Activated CD8-positive, alpha-beta memory T cell treated with anti-CD3 and anti-CD28 coated beads for 48 hours (primary cell): ENCODE data around the gene KIRREL3.
"Not testable (repeated sequence)": the region's sequence is repeated elsewhere in the genome, so short reads cannot be mapped to it uniquely, and the experiment has no call there.

Experiments
- DNase-seq, 3 experiments: peaks; one replicate each; pipeline ENCODE4 v3.0.0-alpha.2; 2020; ENCODE audit warnings: low read depth in 2 of 3, low spot score in 2 of 3

Gene KIRREL3

GRCh38 chr11:126959700-126960099, 40.9 kb downstream of the KIRREL3 start:
- no peak for DNase-seq

DNA sequence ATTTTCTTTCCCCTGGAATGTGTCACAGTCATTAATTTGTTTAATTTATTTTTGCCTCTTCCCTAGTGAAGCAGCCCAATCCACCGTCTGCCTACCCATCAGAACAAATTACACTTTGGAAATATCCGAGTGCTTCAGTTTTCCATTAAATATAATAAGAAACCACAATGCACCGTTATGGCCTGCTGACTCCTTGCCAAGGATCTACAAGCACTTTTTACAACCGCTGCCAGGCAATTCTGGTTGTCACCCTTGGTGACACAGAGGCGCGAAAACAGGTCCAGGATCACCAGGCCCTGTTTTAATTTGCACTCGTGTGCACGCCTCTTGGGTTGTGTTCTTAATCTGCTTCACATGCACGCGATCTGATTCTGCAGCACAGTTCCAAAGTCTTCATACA, 43.9 kb downstream of the KIRREL3 start:
- DNase-seq, result no peak

- not testable (repeated sequence) for DNase-seq
Observed at GRCh38 chr11:126952533-126952932, 48.0 kb downstream of the KIRREL3 start.

- no peak for DNase-seq
Observed at GRCh38 chr11:126951465-126951864, 49.1 kb downstream of the KIRREL3 start.

DNA sequence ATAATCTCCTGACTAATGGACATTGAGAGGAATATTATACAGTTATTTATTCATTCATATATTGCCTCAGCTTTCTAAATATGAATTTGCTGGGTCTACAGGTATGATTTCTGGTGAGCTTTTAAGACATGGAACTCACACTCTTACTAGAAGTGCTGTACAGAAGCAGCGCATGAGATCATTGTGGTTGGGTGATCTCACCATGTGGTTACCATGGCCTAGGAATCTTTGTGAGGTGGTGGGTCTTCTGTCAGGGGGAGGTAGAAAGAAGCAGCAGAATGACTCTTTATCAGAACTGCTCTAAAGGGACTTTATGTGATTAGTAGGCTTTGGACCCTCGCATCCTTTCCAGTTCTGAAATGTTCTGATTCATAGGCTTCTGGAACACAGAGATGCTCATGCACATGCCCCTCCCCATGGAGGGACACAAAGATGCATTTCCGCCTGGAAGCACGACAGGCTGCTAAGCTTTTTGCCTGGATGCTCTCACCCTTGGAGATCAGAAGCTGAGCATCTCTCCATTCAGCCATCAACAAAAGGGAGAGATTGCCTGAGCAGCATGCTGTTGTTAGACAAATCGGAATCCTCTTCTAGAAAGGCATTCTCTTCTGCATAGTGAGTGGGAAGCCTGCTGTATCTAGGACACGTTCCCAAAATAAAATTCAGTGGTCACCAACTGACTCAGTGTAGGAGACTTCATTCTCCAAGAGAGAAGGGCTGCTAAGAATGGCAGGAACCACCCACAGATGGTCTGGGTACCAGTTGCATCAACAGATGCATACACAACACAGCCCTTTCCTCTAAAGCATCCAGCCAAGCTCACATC, 51.3 kb downstream of the KIRREL3 start:
- no peak for DNase-seq

- DNase-seq, result no peak
Observed at GRCh38 chr11:126948563-126948962, 52.0 kb downstream of the KIRREL3 start.

DNA sequence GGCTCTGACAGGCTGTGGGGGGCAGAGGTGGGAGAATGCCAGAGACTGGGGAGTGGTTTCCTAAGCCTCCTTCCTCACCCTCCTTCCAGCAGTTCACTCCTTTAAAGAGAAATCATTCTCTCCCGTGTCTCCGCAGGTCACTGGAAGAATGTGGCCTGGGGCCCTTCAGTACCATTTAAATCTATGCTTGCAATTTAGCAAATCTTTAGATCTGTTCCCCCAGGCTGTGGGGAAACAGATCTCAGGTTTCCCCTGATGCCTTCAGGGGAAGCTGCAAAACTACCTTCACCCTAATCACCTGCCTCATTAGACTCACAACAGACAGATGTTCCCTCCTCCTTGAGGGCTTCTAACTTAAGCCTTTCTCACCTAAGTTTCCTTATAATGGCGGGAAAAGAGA, 55.3 kb downstream of the KIRREL3 start:
- no peak for DNase-seq

GRCh38 chr11:126943316-126943715, 57.3 kb downstream of the KIRREL3 start:
- no peak for DNase-seq

GRCh38 chr11:126942146-126942545, 58.4 kb downstream of the KIRREL3 start:
- no peak for DNase-seq

- no peak for DNase-seq
Observed at GRCh38 chr11:126939552-126939951, 61.0 kb downstream of the KIRREL3 start.

DNA sequence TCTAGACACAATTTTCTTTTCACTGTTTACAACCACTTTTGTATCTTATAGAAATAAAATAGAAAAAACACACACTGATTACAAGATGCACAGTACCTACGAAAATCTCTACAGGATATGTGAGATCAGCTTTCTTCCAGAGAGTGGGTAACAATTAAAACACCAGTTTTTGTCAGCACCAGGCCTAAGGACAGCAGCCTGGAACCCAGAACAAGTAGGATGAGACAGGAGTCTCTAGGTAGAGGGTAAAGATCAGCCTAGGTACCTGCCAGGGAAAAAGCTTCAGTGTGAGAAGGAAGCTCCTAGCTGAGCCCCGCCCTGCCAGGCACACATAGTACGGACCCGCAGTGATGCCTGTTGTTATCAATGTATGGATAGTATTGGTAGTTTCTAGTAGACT, 61.9 kb downstream of the KIRREL3 start:
- DNase-seq, result no peak

- DNase-seq, result no peak
Observed at GRCh38 chr11:126930091-126930841, 70.3 kb downstream of the KIRREL3 start.

- DNase-seq, result no peak
Observed at GRCh38 chr11:126929179-126930061, 71.2 kb downstream of the KIRREL3 start.

DNA sequence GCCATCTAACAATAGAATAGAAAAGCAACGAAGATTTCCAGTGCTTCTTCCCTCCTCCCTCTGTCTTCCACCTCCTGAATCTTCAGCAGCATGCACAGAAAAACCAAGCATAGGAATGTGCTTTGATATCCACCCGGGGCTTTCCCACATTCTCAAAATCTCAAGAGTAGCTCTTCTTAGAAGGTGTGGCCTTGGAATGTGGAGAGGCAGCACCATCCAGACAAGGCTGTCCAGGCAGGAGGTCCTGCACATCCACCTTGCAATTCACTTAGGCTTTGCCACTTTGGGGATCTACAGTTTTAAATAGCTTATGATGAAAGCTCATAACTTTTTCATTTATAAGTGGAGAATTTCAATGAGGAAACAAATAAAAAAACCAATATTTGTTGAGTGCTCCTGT, 72.9 kb downstream of the KIRREL3 start:
- DNase-seq, result no peak

DNA sequence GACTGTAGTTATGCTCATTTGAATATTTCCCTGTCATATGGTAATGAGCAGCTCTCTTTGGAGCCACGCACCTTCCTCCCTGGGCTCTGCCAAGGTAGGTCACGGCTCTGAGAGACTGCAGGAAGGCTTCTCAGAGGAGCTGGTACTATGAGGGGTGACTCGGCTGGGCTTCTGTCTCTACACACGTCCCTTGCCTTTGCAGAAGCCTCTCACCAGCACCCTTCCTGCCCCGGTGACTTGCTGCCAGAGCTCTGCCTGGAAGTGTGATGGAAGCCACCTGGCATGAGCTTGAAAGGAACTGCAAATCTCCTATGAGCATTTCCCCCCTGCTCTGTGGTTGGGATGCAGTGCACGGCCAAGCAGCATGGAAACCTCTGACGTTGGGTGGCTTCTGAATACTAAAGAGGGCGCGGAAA, 74.2 kb downstream of the KIRREL3 start:
- DNase-seq, result no peak

GRCh38 chr11:126925321-126926093, 75.1 kb downstream of the KIRREL3 start:
- DNase-seq, result no peak

DNA sequence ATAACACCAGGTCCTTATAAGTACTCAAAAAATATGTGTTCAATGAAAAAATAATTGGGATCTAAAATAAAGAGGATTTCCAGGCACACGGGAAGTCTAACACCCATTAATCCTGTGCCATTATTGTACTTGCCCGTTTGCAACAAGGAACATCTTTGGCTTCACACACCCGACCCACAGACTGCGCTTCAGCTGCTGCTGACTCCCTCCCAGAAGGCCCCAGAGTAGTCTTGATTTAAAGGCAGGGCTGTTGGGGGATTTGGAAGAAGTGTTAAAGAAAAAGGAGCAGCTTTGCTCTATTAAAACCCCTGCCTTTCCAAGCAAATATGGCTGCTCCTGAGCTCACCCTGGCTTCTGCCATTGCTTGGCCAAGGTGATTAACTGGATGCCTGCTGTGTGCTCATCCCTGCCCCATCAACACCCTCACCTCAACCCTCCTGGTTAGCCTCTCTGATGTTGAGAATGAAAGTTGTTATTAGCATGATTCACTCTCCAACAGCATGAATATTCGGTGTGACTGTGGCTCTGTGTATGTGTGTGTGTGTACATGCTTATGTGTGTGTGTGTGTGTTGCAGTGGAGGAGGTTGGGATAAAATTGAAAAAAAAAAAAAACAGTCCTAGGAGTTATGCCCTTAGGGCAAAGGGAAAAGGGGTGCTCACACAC, 76.1 kb downstream of the KIRREL3 start:
- DNase-seq, result no peak

DNA sequence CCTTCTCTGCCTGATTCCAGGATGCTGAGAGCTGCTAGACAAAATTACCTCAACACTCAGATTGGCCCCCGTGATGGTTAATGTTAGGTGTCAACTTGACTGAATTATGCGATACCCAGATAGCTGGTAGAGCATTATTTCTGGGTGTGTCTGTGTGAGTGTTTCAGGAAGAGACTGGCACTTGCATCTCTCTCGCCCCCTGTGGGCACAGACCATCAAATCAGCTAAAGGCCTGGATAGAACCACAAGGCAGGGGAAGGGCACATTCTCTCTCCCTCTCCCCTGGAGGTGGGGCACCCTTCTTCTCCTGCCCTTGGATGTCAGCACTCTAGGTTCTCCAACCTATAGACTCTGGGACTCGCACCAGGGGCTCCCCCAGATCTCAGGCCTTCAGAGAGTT, 79.7 kb downstream of the KIRREL3 start:
- no peak for DNase-seq

GRCh38 chr11:126919147-126919823, 81.3 kb downstream of the KIRREL3 start:
- DNase-seq, result no peak

- DNase-seq, result no peak
Observed at GRCh38 chr11:126918556-126918955, 82.0 kb downstream of the KIRREL3 start.
